WTC11 (cell line): Measurements from ENCODE around the gene PODXL. TPM values are rescaled to one million over a fixed set of nuclear protein-coding genes. Genes with fewer than 3 reads are reported as not detected.

ENCODE experiments used
- ATAC-seq: fragments of 200-7000 bp; cut with Tn5 transposase; 2 replicates; pipeline ENCODE4 v1.10.0; 2021; ENCODE audit warnings: mild to moderate bottlenecking, moderate library complexity
- CTCF ChIA-PET: fragments of 300-600 bp; sonication (Branson Sonifier 250); formaldehyde crosslinking; loops from one replicate; lab custom pipeline; 2021; ENCODE audit warnings: antibody characterized with exemption; lab: Charles Lee
- POLR2A ChIA-PET: fragments of 350-600 bp; sonication (Branson Sonifier 250); formaldehyde crosslinking; loops from one replicate; lab custom pipeline; 2021; ENCODE audit warnings: antibody characterized with exemption; lab: Charles Lee
- DNase-seq: peaks from one replicate; pipeline ENCODE4 v3.0.0; 2021; ENCODE audit warnings: low spot score
- H3K27ac Mint-ChIP-seq: 2 replicates; pipeline ENCODE4 v1.8.0; 2021; ENCODE audit warnings: mixed read lengths
- H3K27me3 Mint-ChIP-seq: 2 replicates; pipeline ENCODE4 v1.8.0; 2021; ENCODE audit warnings: low read depth, mild to moderate bottlenecking, moderate library complexity, mixed read lengths
- H3K36me3 Mint-ChIP-seq: 2 replicates; pipeline ENCODE4 v1.8.0; 2021; ENCODE audit warnings: mixed read lengths
- H3K4me1 Mint-ChIP-seq: 2 replicates; pipeline ENCODE4 v1.8.0; 2022; ENCODE audit warnings: mixed read lengths
- H3K4me3 Mint-ChIP-seq: 2 replicates; pipeline ENCODE4 v1.8.0; 2021; ENCODE audit warnings: mild to moderate bottlenecking, moderate library complexity, mixed read lengths
- H3K9me3 Mint-ChIP-seq: 2 replicates; pipeline ENCODE4 v1.8.0; 2021; ENCODE audit warnings: mixed read lengths
- CBFB ChIP-seq: sonication (generic); formaldehyde crosslinking; IDR thresholded peaks from 2 replicates; pipeline ENCODE4 v1.8.1; 2022; ENCODE audit warnings: mild to moderate bottlenecking, low read depth, missing genetic modification reagents
- CREM ChIP-seq: sonication (generic); formaldehyde crosslinking; IDR thresholded peaks from 2 replicates; pipeline ENCODE4 v1.8.1; 2022; ENCODE audit warnings: mild to moderate bottlenecking, missing genetic modification reagents, moderate library complexity
- FOXJ3 ChIP-seq: sonication (generic); formaldehyde crosslinking; IDR thresholded peaks from 2 replicates; pipeline ENCODE4 v1.9.0; 2021; ENCODE audit warnings: missing genetic modification reagents, mild to moderate bottlenecking, borderline replicate concordance
- FOXK1 ChIP-seq: sonication (generic); formaldehyde crosslinking; IDR thresholded peaks from 2 replicates; pipeline ENCODE4 v1.8.0; 2022; ENCODE audit warnings: mild to moderate bottlenecking, moderate library complexity, missing genetic modification reagents
- GABPB1 ChIP-seq: sonication (generic); formaldehyde crosslinking; IDR thresholded peaks from 2 replicates; pipeline ENCODE4 v1.8.1; 2023; ENCODE audit warnings: mild to moderate bottlenecking, missing genetic modification reagents
- GRHL2 ChIP-seq: fragments of 250-450 bp; sonication (Bioruptor Pico); IDR thresholded peaks from 2 replicates; pipeline ENCODE4 v1.8.0; 2022; ENCODE audit warnings: mild to moderate bottlenecking, moderate library complexity; ENCODE audit not compliant: insufficient replicate concordance, severe bottlenecking
- IRF2 ChIP-seq: sonication (generic); formaldehyde crosslinking; IDR thresholded peaks from 2 replicates; pipeline ENCODE4 v1.8.0; 2022; ENCODE audit warnings: low read depth, missing genetic modification reagents, borderline replicate concordance
- JUN ChIP-seq: sonication (generic); formaldehyde crosslinking; IDR thresholded peaks from 2 replicates; pipeline ENCODE4 v1.8.0; 2023; ENCODE audit warnings: mild to moderate bottlenecking, missing genetic modification reagents
- MXD4 ChIP-seq: fragments of 250-450 bp; sonication (Bioruptor Pico); IDR thresholded peaks from 2 replicates; pipeline ENCODE4 v1.8.0; 2021; ENCODE audit warnings: mild to moderate bottlenecking, moderate library complexity, borderline replicate concordance
- NFATC4 ChIP-seq: fragments of 250-450 bp; sonication (Bioruptor Pico); IDR thresholded peaks from 2 replicates; pipeline ENCODE4 v1.9.0; 2021; ENCODE audit warnings: mild to moderate bottlenecking
- NR2C2 ChIP-seq: sonication (generic); formaldehyde crosslinking; IDR thresholded peaks from 2 replicates; pipeline ENCODE4 v1.8.0; 2022; ENCODE audit warnings: mild to moderate bottlenecking, missing genetic modification reagents
- NR3C1 ChIP-seq: sonication (generic); formaldehyde crosslinking; conservative IDR thresholded peaks from 2 replicates; pipeline ENCODE4 v1.8.1; 2023; ENCODE audit warnings: low read depth, mild to moderate bottlenecking, missing genetic modification reagents
- SMAD3 ChIP-seq: sonication (generic); formaldehyde crosslinking; IDR thresholded peaks from 2 replicates; pipeline ENCODE4 v1.8.0; 2022; ENCODE audit warnings: missing genetic modification reagents, mild to moderate bottlenecking, borderline replicate concordance
- SMAD4 ChIP-seq: sonication (generic); formaldehyde crosslinking; IDR thresholded peaks from 2 replicates; pipeline ENCODE4 v1.8.0; 2022; ENCODE audit warnings: mild to moderate bottlenecking, missing genetic modification reagents
- TCF7 ChIP-seq: sonication (generic); formaldehyde crosslinking; IDR thresholded peaks from 2 replicates; pipeline ENCODE4 v1.8.0; 2022; ENCODE audit warnings: mild to moderate bottlenecking, low read depth, missing genetic modification reagents, moderate library complexity
- TEAD1 ChIP-seq: sonication (generic); formaldehyde crosslinking; IDR thresholded peaks from 2 replicates; pipeline ENCODE4 v1.8.0; 2022; ENCODE audit warnings: mild to moderate bottlenecking, missing genetic modification reagents
- TEAD4 ChIP-seq: sonication (generic); formaldehyde crosslinking; IDR thresholded peaks from 2 replicates; pipeline ENCODE4 v1.8.0; 2022; ENCODE audit warnings: mild to moderate bottlenecking, missing genetic modification reagents
- USF1 ChIP-seq: sonication (generic); formaldehyde crosslinking; IDR thresholded peaks from 2 replicates; pipeline ENCODE4 v1.8.0; 2022; ENCODE audit warnings: mild to moderate bottlenecking, missing genetic modification reagents
- ZBTB21 ChIP-seq: sonication (generic); formaldehyde crosslinking; IDR thresholded peaks from 2 replicates; pipeline ENCODE4 v1.8.1; 2023; ENCODE audit warnings: mild to moderate bottlenecking, missing genetic modification reagents, borderline replicate concordance
- ZNF232 ChIP-seq: sonication (generic); formaldehyde crosslinking; IDR thresholded peaks from 2 replicates; pipeline ENCODE4 v1.8.0; 2022; ENCODE audit warnings: mild to moderate bottlenecking, missing genetic modification reagents
- ZNF416 ChIP-seq: fragments of 250-450 bp; sonication (Bioruptor Pico); IDR thresholded peaks from 2 replicates; pipeline ENCODE4 v1.9.0; 2021; ENCODE audit warnings: mild to moderate bottlenecking, inconsistent platforms
- ZNF671 ChIP-seq: fragments of 250-450 bp; sonication (Bioruptor Pico); IDR thresholded peaks from 2 replicates; pipeline ENCODE4 v1.8.0; 2021; ENCODE audit warnings: mild to moderate bottlenecking
- total RNA-seq: library from RNA; stranded (reverse); gene quantifications from 3 replicates; pipeline ENCODE4 v1.2.3, GENCODE V29; 2021
- TF ChIP-seq, protein P1 (sequence below): sonication (generic); formaldehyde crosslinking; IDR thresholded peaks from 2 replicates; pipeline ENCODE4 v1.8.1; 2023; ENCODE audit warnings: mild to moderate bottlenecking, missing genetic modification reagents
- TF ChIP-seq, protein P2 (sequence below): fragments of 250-450 bp; sonication (Bioruptor Pico); IDR thresholded peaks from 2 replicates; pipeline ENCODE4 v1.8.0; 2021; ENCODE audit warnings: mild to moderate bottlenecking
- TF ChIP-seq, protein P3 (sequence below): sonication (generic); formaldehyde crosslinking; IDR thresholded peaks from 2 replicates; pipeline ENCODE4 v1.8.0; 2023; ENCODE audit warnings: mild to moderate bottlenecking, missing genetic modification reagents
- TF ChIP-seq, protein P4 (sequence below): sonication (generic); formaldehyde crosslinking; IDR thresholded peaks from 2 replicates; pipeline ENCODE4 v1.8.1; 2022; ENCODE audit warnings: missing genetic modification reagents, borderline replicate concordance

The PODXL gene
- total RNA-seq, 1 experiment from 2014 or later: 483 TPM

DNA sequence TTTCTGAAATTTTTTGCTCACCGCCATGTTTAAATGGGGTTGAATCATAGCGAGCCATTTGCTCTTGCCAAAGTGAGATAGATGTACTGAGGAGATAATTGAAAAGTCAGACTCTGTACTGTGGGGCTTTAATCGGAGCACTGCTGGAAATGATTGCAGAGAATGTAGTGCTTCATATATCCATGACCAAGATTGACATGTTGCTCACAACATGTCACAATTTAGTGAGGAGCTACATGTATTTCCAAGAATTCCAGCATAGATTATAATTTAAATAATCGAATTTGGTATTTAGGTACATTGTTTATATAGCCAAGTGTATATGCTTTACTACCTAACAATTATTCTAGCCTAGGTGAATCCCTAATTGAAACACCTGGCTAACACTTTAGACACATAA, 66.5 kb downstream of the PODXL start:
- TF ChIP-seq JUN (CRISPR knock-in tag) (no peak), SMAD3 (CRISPR knock-in tag) (no peak), TEAD1 (CRISPR knock-in tag) (no peak), IRF2 (no peak), USF1 (CRISPR knock-in tag) (no peak), GRHL2 (no peak)
- TF ChIP-seq, protein P1, sequence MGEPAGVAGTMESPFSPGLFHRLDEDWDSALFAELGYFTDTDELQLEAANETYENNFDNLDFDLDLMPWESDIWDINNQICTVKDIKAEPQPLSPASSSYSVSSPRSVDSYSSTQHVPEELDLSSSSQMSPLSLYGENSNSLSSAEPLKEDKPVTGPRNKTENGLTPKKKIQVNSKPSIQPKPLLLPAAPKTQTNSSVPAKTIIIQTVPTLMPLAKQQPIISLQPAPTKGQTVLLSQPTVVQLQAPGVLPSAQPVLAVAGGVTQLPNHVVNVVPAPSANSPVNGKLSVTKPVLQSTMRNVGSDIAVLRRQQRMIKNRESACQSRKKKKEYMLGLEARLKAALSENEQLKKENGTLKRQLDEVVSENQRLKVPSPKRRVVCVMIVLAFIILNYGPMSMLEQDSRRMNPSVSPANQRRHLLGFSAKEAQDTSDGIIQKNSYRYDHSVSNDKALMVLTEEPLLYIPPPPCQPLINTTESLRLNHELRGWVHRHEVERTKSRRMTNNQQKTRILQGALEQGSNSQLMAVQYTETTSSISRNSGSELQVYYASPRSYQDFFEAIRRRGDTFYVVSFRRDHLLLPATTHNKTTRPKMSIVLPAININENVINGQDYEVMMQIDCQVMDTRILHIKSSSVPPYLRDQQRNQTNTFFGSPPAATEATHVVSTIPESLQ (CRISPR knock-in tag): no peak
- CTCF ChIA-PET: interaction anchor here (0.9 kb wide), 1 partner anchor 152 kb away, joined by 3 read pairs; no protein-coding TSS in a partner anchor
- H3K4me1 Mint-ChIP-seq: no peaks in the 10 kb centered on the region
- no peaks in the 10 kb centered on the region for H3K27me3 Mint-ChIP-seq
- ATAC-seq: no peak
- H3K27ac Mint-ChIP-seq: no peak overlapping the region
- H3K36me3 Mint-ChIP-seq: no peaks in the 10 kb centered on the region
- DNase-seq: no peak
- no peaks in the 10 kb centered on the region for H3K9me3 Mint-ChIP-seq
- H3K4me3 Mint-ChIP-seq: no peak overlapping the region
- POLR2A ChIA-PET: no interaction called here

- Mint-ChIP-seq H3K27ac (no peak overlapping the region), H3K36me3 (no peaks in the 10 kb centered on the region), H3K27me3 (no peaks in the 10 kb centered on the region), H3K9me3 (no peaks in the 10 kb centered on the region), H3K4me1 (no peaks in the 10 kb centered on the region), H3K4me3 (no peak overlapping the region)
- DNase-seq (no peak), ATAC-seq (no peak)
- POLR2A ChIA-PET: no interaction called here
- CTCF ChIA-PET: no interaction called here
- no peak for TF ChIP-seq NFATC4 (CRISPR knock-in tag)
- TF ChIP-seq, protein P2, sequence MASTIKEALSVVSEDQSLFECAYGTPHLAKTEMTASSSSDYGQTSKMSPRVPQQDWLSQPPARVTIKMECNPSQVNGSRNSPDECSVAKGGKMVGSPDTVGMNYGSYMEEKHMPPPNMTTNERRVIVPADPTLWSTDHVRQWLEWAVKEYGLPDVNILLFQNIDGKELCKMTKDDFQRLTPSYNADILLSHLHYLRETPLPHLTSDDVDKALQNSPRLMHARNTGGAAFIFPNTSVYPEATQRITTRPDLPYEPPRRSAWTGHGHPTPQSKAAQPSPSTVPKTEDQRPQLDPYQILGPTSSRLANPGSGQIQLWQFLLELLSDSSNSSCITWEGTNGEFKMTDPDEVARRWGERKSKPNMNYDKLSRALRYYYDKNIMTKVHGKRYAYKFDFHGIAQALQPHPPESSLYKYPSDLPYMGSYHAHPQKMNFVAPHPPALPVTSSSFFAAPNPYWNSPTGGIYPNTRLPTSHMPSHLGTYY: no peak
- no peak for TF ChIP-seq NR3C1 (CRISPR knock-in tag)
- no peak for TF ChIP-seq ZBTB21 (CRISPR knock-in tag)
- no peak for TF ChIP-seq ZNF671 (CRISPR knock-in tag)
- TF ChIP-seq TCF7 (CRISPR knock-in tag): no peak
- no peak for TF ChIP-seq CREM (CRISPR knock-in tag)
- no peak for TF ChIP-seq MXD4 (CRISPR knock-in tag)
Observed at GRCh38 chr7:131489196-131489595, 67.2 kb downstream of the PODXL start.

DNA sequence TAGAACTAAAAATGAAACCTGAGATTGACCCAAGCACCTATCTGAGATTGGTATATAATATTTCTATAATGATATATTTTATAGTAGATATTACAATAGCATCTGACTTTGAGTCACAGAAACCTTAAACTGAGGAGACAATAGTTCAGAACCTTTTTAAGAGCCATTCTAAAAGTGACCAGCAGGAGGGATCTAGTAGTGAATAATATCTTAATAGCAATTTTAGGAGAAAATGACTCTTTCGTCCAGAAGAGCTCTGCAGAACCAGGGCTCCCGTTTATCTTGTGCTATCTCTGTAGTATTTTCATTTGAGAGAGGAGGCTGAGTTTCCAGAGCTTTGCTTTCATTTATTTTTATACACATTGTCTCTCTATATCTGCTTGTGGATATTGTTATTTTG, 68.1 kb downstream of the PODXL start:
- H3K4me1 Mint-ChIP-seq: no peaks in the 10 kb centered on the region
- ChIA-PET CTCF (interaction anchor here (0.6 kb wide), 1 partner anchor 366 kb away, joined by 4 read pairs; no protein-coding TSS in a partner anchor), POLR2A (no interaction called here)
- H3K4me3 Mint-ChIP-seq: no peak overlapping the region
- H3K9me3 Mint-ChIP-seq: no peaks in the 10 kb centered on the region
- H3K27me3 Mint-ChIP-seq: no peaks in the 10 kb centered on the region
- DNase-seq (no peak), ATAC-seq (no peak)
- H3K27ac Mint-ChIP-seq: no peak overlapping the region
- no peaks in the 10 kb centered on the region for H3K36me3 Mint-ChIP-seq
- TF ChIP-seq FOXJ3 (CRISPR knock-in tag) (no peak), TEAD4 (CRISPR knock-in tag) (no peak), ZNF232 (CRISPR knock-in tag) (no peak), NR2C2 (CRISPR knock-in tag) (no peak), SMAD4 (CRISPR knock-in tag) (no peak), GABPB1 (no peak), SMAD3 (CRISPR knock-in tag) (no peak), CBFB (CRISPR knock-in tag) (no peak), FOXK1 (CRISPR knock-in tag) (no peak), ZNF416 (no peak), JUN (CRISPR knock-in tag) (no peak)
- TF ChIP-seq, protein P3, sequence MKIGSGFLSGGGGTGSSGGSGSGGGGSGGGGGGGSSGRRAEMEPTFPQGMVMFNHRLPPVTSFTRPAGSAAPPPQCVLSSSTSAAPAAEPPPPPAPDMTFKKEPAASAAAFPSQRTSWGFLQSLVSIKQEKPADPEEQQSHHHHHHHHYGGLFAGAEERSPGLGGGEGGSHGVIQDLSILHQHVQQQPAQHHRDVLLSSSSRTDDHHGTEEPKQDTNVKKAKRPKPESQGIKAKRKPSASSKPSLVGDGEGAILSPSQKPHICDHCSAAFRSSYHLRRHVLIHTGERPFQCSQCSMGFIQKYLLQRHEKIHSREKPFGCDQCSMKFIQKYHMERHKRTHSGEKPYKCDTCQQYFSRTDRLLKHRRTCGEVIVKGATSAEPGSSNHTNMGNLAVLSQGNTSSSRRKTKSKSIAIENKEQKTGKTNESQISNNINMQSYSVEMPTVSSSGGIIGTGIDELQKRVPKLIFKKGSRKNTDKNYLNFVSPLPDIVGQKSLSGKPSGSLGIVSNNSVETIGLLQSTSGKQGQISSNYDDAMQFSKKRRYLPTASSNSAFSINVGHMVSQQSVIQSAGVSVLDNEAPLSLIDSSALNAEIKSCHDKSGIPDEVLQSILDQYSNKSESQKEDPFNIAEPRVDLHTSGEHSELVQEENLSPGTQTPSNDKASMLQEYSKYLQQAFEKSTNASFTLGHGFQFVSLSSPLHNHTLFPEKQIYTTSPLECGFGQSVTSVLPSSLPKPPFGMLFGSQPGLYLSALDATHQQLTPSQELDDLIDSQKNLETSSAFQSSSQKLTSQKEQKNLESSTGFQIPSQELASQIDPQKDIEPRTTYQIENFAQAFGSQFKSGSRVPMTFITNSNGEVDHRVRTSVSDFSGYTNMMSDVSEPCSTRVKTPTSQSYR (CRISPR knock-in tag): no peak
- TF ChIP-seq, protein P4, sequence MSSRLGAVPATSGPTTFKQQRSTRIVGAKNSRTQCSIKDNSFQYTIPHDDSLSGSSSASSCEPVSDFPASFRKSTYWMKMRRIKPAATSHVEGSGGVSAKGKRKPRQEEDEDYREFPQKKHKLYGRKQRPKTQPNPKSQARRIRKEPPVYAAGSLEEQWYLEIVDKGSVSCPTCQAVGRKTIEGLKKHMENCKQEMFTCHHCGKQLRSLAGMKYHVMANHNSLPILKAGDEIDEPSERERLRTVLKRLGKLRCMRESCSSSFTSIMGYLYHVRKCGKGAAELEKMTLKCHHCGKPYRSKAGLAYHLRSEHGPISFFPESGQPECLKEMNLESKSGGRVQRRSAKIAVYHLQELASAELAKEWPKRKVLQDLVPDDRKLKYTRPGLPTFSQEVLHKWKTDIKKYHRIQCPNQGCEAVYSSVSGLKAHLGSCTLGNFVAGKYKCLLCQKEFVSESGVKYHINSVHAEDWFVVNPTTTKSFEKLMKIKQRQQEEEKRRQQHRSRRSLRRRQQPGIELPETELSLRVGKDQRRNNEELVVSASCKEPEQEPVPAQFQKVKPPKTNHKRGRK: no peak
